SJSA1 (cell line): ENCODE measurements around the gene HCN2. TPM values are rescaled to one million over a fixed set of nuclear protein-coding genes. Genes with fewer than 3 reads are reported as not detected.

Source experiments
- DNase-seq, 2 experiments: peaks; one replicate each; pipeline ENCODE4 v3.0.0-alpha.2; 2015 to 2020; ENCODE audit warnings: low spot score in 2 of 2, low read depth in 1 of 2
- H3K27ac ChIP-seq: fragments of 250-450 bp; sonication (Bioruptor Pico); 2 replicates; pipeline ENCODE4 v1.5.1; 2020; ENCODE audit warnings: mild to moderate bottlenecking, moderate library complexity
- H3K27me3 ChIP-seq: fragments of 250-450 bp; sonication (Bioruptor Pico); replicated peaks from 2 replicates; pipeline ENCODE4 v1.5.1; 2020; ENCODE audit warnings: mild to moderate bottlenecking, moderate library complexity
- H3K36me3 ChIP-seq: fragments of 250-450 bp; sonication (Bioruptor Pico); 2 replicates; pipeline ENCODE4 v1.5.1; 2020; ENCODE audit warnings: mild to moderate bottlenecking
- H3K4me1 ChIP-seq: fragments of 250-450 bp; sonication (Bioruptor Pico); replicated peaks from 2 replicates; pipeline ENCODE4 v1.6.1; 2021; ENCODE audit warnings: mild to moderate bottlenecking
- H3K4me3 ChIP-seq: fragments of 250-450 bp; sonication (Bioruptor Pico); 2 replicates; pipeline ENCODE4 v1.5.1; 2020; ENCODE audit warnings: mild to moderate bottlenecking
- H3K9me3 ChIP-seq: fragments of 250-450 bp; sonication (Bioruptor Pico); replicated peaks from 2 replicates; pipeline ENCODE4 v1.5.1; 2020; ENCODE audit warnings: mild to moderate bottlenecking
- total RNA-seq: library from RNA; depleted of rRNA; stranded (reverse); fragments of >200 nt; shearing (Covaris generic); gene quantifications from 2 replicates; pipeline ENCODE4 v1.2.3, GENCODE V29; 2014

The HCN2 gene
- total RNA-seq, 1 experiment from 2014 or later, result 4.3 TPM

- DNase-seq, result peak; percentile 72 to 78
- Histone ChIP-seq H3K4me1 (peaks cover 26% of the 10 kb centered on the region), H3K27ac (peak overlapping the region; percentile 56), H3K9me3 (no peaks in the 10 kb centered on the region), H3K27me3 (no peaks in the 10 kb centered on the region), H3K4me3 (peak overlapping the region; percentile 70), H3K36me3 (peaks cover 33% of the 10 kb centered on the region)
Measured at GRCh38 chr19:632579-633067, 42.9 kb downstream of the HCN2 start.

- H3K4me3 ChIP-seq, result peak within 1 kb of the TSS; percentile 70
- H3K27me3 ChIP-seq, result no peaks in the 10 kb centered on the region
- DNase-seq, result peak; percentile 97 to 98
- peaks cover 26% of the 10 kb centered on the region for H3K4me1 ChIP-seq
- peak within 1 kb of the TSS; percentile 56 for H3K27ac ChIP-seq
- peaks cover 30% of the 10 kb centered on the region for H3K36me3 ChIP-seq
- H3K9me3 ChIP-seq, result no peaks in the 10 kb centered on the region
Measured at GRCh38 chr19:633068-633785, 43.5 kb downstream of the HCN2 start, which contains the start of gene POLRMT. Gene POLRMT, minus strand, starts transcription at chr19:633537. Its CDS starts 25 bp downstream, at chr19:633512.

- H3K4me3 ChIP-seq, result peak overlapping the region; percentile 70
- DNase-seq, result no peak
- no peaks in the 10 kb centered on the region for H3K27me3 ChIP-seq
Measured at GRCh38 chr19:633786-634639, 44.3 kb downstream of the HCN2 start.

GRCh38 chr19:634975-635652 is 45.4 kb downstream of the HCN2 start:
- H3K27ac ChIP-seq, result no peak overlapping the region
- H3K9me3 ChIP-seq, result no peaks in the 10 kb centered on the region
- H3K4me1 ChIP-seq, result peaks cover 39% of the 10 kb centered on the region
- peaks cover 18% of the 10 kb centered on the region for H3K36me3 ChIP-seq
- DNase-seq, result no peak
- no peak overlapping the region for H3K4me3 ChIP-seq
- no peaks in the 10 kb centered on the region; the same call in 1 of the 2 replicates for H3K27me3 ChIP-seq

More at GRCh38 chr19:633786-634639, 44.3 kb downstream of the HCN2 start:
- peaks cover 22% of the 10 kb centered on the region for H3K36me3 ChIP-seq
- peak overlapping the region; percentile 47 for H3K27ac ChIP-seq
- peaks cover 29% of the 10 kb centered on the region for H3K4me1 ChIP-seq
- no peaks in the 10 kb centered on the region for H3K9me3 ChIP-seq

- Histone ChIP-seq H3K9me3 (no peaks in the 10 kb centered on the region), H3K27ac (no peak overlapping the region), H3K4me1 (peaks cover 19% of the 10 kb centered on the region), H3K4me3 (peak overlapping the region; percentile 43), H3K36me3 (no peaks in the 10 kb centered on the region), H3K27me3 (no peaks in the 10 kb centered on the region; the same call in 1 of the 2 replicates)
- DNase-seq, result no peak
Measured at GRCh38 chr19:638906-639252, 49.2 kb downstream of the HCN2 start.

- DNase-seq, result peak; percentile 68 to 93
- Histone ChIP-seq H3K9me3 (no peaks in the 10 kb centered on the region), H3K4me1 (peaks cover 14% of the 10 kb centered on the region), H3K27ac (no peak within 1 kb of the TSS), H3K36me3 (peaks cover 3% of the 10 kb centered on the region), H3K27me3 (no peaks in the 10 kb centered on the region; the same call in 1 of the 2 replicates), H3K4me3 (peak within 1 kb of the TSS; percentile 43)
Measured at GRCh38 chr19:639253-640160, 49.8 kb downstream of the HCN2 start, which contains the start of gene FGF22. Gene FGF22, plus strand, starts transcription at chr19:639879. Its CDS starts 47 bp downstream, at chr19:639926.

GRCh38 chr19:640161-640558 is 50.5 kb downstream of the HCN2 start:
- H3K4me3 ChIP-seq, result peak overlapping the region; percentile 43
- no peak for DNase-seq
- H3K27ac ChIP-seq, result no peak overlapping the region
- H3K36me3 ChIP-seq, result peaks cover 9% of the 10 kb centered on the region
- no peaks in the 10 kb centered on the region for H3K9me3 ChIP-seq
- no peaks in the 10 kb centered on the region; the same call in 1 of the 2 replicates for H3K27me3 ChIP-seq
- peaks cover 14% of the 10 kb centered on the region for H3K4me1 ChIP-seq

GRCh38 chr19:640606-641189 is 51.0 kb downstream of the HCN2 start:
- H3K36me3 ChIP-seq, result peaks cover 13% of the 10 kb centered on the region
- H3K27me3 ChIP-seq, result no peaks in the 10 kb centered on the region; the same call in 1 of the 2 replicates
- H3K27ac ChIP-seq, result no peak overlapping the region
- no peak for DNase-seq
- H3K4me1 ChIP-seq, result peaks cover 14% of the 10 kb centered on the region
- H3K9me3 ChIP-seq, result no peaks in the 10 kb centered on the region
- no peak overlapping the region for H3K4me3 ChIP-seq

GRCh38 chr19:641702-642101 is 52.0 kb downstream of the HCN2 start:
- Histone ChIP-seq H3K27ac (no peak overlapping the region), H3K36me3 (peaks cover 23% of the 10 kb centered on the region), H3K9me3 (no peaks in the 10 kb centered on the region), H3K4me3 (no peak overlapping the region), H3K4me1 (peaks cover 14% of the 10 kb centered on the region), H3K27me3 (no peaks in the 10 kb centered on the region; the same call in 1 of the 2 replicates)
- DNase-seq, result no peak

- Histone ChIP-seq H3K36me3 (peaks cover 37% of the 10 kb centered on the region), H3K27me3 (no peaks in the 10 kb centered on the region; the same call in 1 of the 2 replicates), H3K27ac (no peak overlapping the region), H3K4me1 (peaks cover 14% of the 10 kb centered on the region), H3K9me3 (no peaks in the 10 kb centered on the region), H3K4me3 (no peak overlapping the region)
- no peak for DNase-seq
Measured at GRCh38 chr19:642767-643727, 53.4 kb downstream of the HCN2 start.

- peaks cover 14% of the 10 kb centered on the region for H3K4me1 ChIP-seq
- H3K27ac ChIP-seq, result no peak overlapping the region
- no peaks in the 10 kb centered on the region for H3K9me3 ChIP-seq
- peaks cover 41% of the 10 kb centered on the region for H3K36me3 ChIP-seq
- H3K4me3 ChIP-seq, result no peak overlapping the region
- H3K27me3 ChIP-seq, result no peaks in the 10 kb centered on the region; the same call in 1 of the 2 replicates
- no peak for DNase-seq
Measured at GRCh38 chr19:643736-644135, 54.1 kb downstream of the HCN2 start.
